ENCODE results near the gene DNAH9. TPM values are rescaled to one million over a fixed set of nuclear protein-coding genes. Genes with fewer than 3 reads are reported as not detected.

Gene DNAH9
- total and polyA plus RNA-seq, 2 donors (not counting 1 experiment from before 2014, with no cell fraction given): not detected

GRCh38 chr17:11707586-11707985 is 109.3 kb downstream of the DNAH9 start:
- no peaks in the 10 kb centered on the region for H3K4me1 Mint-ChIP-seq
- Histone ChIP-seq H3K79me2 (ENCODE audit: control insufficient read depth, insufficient read depth, low read length) (no peaks in the 10 kb centered on the region), H4K20me1 (ENCODE audit: control insufficient read depth, insufficient read depth, low read length, poor library complexity, severe bottlenecking) (no peaks in the 10 kb centered on the region), H2AFZ (ENCODE audit: insufficient read depth, low read depth, low read length, poor library complexity, severe bottlenecking) (no peak overlapping the region), H3K4me2 (replicated peaks; ENCODE audit: low read depth, low read length, poor library complexity, severe bottlenecking) (no peak overlapping the region), H3K9me3 (ENCODE audit: control extremely low read depth in 1 of 3, control insufficient read depth in 2 of 3, insufficient read depth in 1 of 3, low read length in 2 of 3) (no peaks in the 10 kb centered on the region), H3K9ac (ENCODE audit: low read length) (no peak overlapping the region), H3K4me3 (ENCODE audit: control extremely low read depth in 1 of 5, extremely low read depth in 1 of 5, insufficient read depth in 1 of 5, low read depth in 2 of 5, low read length in 4 of 5) (no peak overlapping the region), H3K27me3 (replicated peaks in 1 of 4; ENCODE audit: control extremely low read depth in 1 of 4, control insufficient read depth in 3 of 4, insufficient read depth in 4 of 4, low read length in 3 of 4) (no peaks in the 10 kb centered on the region), H3K27ac (ENCODE audit: low read length in 2 of 2) (no peak overlapping the region), H3K4me1 (ENCODE audit: control insufficient read depth in 2 of 2, insufficient read depth in 2 of 2, low read length in 2 of 2) (no peaks in the 10 kb centered on the region), H3K36me3 (replicated peaks in 1 of 2; ENCODE audit: control extremely low read depth in 1 of 2, control insufficient read depth in 1 of 2, extremely low read depth in 1 of 2, insufficient read depth in 2 of 2, low read length in 1 of 2) (no peaks in the 10 kb centered on the region)
- H3K27me3 Mint-ChIP-seq: no peaks in the 10 kb centered on the region
- H3K9me3 Mint-ChIP-seq (ENCODE audit: insufficient read depth): no peaks in the 10 kb centered on the region
- H3K4me3 Mint-ChIP-seq: no peak overlapping the region
- CTCF ChIA-PET: no interaction called here
- DNase-seq (no peak), ATAC-seq (ENCODE audit: low read depth) (no peak)
- no CpG with 5 or more reads among the region's 4 CpGs for WGBS (ENCODE audit: insufficient coverage)
- no peak overlapping the region for H3K27ac Mint-ChIP-seq
- no peak for TF ChIP-seq EZH2 (IDR thresholded peaks at IDR 0.05; ENCODE audit: borderline replicate concordance, insufficient read depth, low read depth, low read length, poor library complexity, severe bottlenecking)
- TF ChIP-seq, protein P1, sequence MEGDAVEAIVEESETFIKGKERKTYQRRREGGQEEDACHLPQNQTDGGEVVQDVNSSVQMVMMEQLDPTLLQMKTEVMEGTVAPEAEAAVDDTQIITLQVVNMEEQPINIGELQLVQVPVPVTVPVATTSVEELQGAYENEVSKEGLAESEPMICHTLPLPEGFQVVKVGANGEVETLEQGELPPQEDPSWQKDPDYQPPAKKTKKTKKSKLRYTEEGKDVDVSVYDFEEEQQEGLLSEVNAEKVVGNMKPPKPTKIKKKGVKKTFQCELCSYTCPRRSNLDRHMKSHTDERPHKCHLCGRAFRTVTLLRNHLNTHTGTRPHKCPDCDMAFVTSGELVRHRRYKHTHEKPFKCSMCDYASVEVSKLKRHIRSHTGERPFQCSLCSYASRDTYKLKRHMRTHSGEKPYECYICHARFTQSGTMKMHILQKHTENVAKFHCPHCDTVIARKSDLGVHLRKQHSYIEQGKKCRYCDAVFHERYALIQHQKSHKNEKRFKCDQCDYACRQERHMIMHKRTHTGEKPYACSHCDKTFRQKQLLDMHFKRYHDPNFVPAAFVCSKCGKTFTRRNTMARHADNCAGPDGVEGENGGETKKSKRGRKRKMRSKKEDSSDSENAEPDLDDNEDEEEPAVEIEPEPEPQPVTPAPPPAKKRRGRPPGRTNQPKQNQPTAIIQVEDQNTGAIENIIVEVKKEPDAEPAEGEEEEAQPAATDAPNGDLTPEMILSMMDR (IDR thresholded peaks at IDR 0.05): no peak
- POLR2A ChIA-PET: no interaction called here
- intact Hi-C loops (cut with micrococcal nuclease): no loop called here

DNA sequence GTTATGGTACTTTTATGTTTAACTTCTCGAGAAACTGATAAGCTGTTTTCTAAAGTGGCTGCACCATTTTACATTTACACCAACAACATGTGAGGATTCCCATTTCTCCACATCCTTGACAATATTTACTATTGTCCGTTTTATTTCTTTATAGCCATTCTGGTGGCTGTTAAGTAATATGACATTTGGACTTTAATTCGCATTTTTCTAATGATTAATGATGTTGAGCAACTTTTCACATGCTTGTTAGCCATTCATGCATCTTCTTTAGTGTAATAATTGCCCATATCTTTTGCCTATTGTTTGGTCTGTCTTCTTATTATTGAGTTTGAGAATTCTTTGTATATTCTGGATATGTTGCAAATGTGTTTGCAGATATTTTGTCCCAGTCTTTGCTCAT is 114.2 kb downstream of the DNAH9 start:
- Histone ChIP-seq H3K4me3 (ENCODE audit: control extremely low read depth in 1 of 5, extremely low read depth in 1 of 5, insufficient read depth in 1 of 5, low read depth in 2 of 5, low read length in 4 of 5) (no peak overlapping the region), H3K9ac (ENCODE audit: low read length) (no peak overlapping the region), H4K20me1 (ENCODE audit: control insufficient read depth, insufficient read depth, low read length, poor library complexity, severe bottlenecking) (no peaks in the 10 kb centered on the region), H3K9me3 (ENCODE audit: control extremely low read depth in 1 of 3, control insufficient read depth in 2 of 3, insufficient read depth in 1 of 3, low read length in 2 of 3) (peaks cover 0 to 5% (median 0%) of the 10 kb centered on the region in 3 donors), H3K27me3 (replicated peaks in 1 of 4; ENCODE audit: control extremely low read depth in 1 of 4, control insufficient read depth in 3 of 4, insufficient read depth in 4 of 4, low read length in 3 of 4) (no peaks in the 10 kb centered on the region), H2AFZ (ENCODE audit: insufficient read depth, low read depth, low read length, poor library complexity, severe bottlenecking) (no peak overlapping the region), H3K36me3 (replicated peaks in 1 of 2; ENCODE audit: control extremely low read depth in 1 of 2, control insufficient read depth in 1 of 2, extremely low read depth in 1 of 2, insufficient read depth in 2 of 2, low read length in 1 of 2) (no peaks in the 10 kb centered on the region), H3K79me2 (ENCODE audit: control insufficient read depth, insufficient read depth, low read length) (no peaks in the 10 kb centered on the region), H3K4me1 (ENCODE audit: control insufficient read depth in 2 of 2, insufficient read depth in 2 of 2, low read length in 2 of 2) (no peaks in the 10 kb centered on the region), H3K27ac (ENCODE audit: low read length in 2 of 2) (no peak overlapping the region), H3K4me2 (replicated peaks; ENCODE audit: low read depth, low read length, poor library complexity, severe bottlenecking) (no peak overlapping the region)
- ATAC-seq (ENCODE audit: low read depth) (no peak), DNase-seq (no peak)
- H3K4me3 Mint-ChIP-seq: no peak overlapping the region
- H3K27me3 Mint-ChIP-seq: no peaks in the 10 kb centered on the region
- no CpG with 5 or more reads among the region's 3 CpGs for WGBS (ENCODE audit: insufficient coverage)
- intact Hi-C loops (cut with micrococcal nuclease): no loop called here
- H3K27ac Mint-ChIP-seq: no peak overlapping the region
- ChIA-PET POLR2A (no interaction called here), CTCF (no interaction called here)
- peaks cover 3% of the 10 kb centered on the region for H3K9me3 Mint-ChIP-seq (ENCODE audit: insufficient read depth)
- no peaks in the 10 kb centered on the region for H3K4me1 Mint-ChIP-seq
- TF ChIP-seq, protein P1 (IDR thresholded peaks at IDR 0.05): no peak
- no peak for TF ChIP-seq EZH2 (IDR thresholded peaks at IDR 0.05; ENCODE audit: borderline replicate concordance, insufficient read depth, low read depth, low read length, poor library complexity, severe bottlenecking)
